ENCODE measurements around the gene PHF1.

DNA sequence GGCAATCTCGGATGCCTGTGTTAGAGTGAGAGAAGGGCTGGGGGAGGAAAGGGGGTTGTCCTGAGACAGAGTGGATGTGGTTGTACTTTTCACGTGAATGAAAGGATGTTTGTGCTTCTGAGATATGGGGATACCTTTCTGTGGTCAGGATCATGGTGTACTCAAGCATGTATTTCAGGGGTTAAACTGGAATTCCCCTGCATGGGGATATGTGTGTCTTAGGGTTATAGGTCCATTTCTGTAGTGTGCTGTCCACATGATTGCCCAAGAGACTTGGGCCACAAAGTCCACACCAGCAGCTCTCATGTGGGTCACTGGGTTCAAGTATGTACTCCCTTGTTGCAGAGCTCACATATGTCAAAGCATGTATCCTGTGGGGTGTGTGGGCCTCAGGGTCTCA lies 19.5 kb downstream of the PHF1 start:
- TF ChIP-seq, protein P1, sequence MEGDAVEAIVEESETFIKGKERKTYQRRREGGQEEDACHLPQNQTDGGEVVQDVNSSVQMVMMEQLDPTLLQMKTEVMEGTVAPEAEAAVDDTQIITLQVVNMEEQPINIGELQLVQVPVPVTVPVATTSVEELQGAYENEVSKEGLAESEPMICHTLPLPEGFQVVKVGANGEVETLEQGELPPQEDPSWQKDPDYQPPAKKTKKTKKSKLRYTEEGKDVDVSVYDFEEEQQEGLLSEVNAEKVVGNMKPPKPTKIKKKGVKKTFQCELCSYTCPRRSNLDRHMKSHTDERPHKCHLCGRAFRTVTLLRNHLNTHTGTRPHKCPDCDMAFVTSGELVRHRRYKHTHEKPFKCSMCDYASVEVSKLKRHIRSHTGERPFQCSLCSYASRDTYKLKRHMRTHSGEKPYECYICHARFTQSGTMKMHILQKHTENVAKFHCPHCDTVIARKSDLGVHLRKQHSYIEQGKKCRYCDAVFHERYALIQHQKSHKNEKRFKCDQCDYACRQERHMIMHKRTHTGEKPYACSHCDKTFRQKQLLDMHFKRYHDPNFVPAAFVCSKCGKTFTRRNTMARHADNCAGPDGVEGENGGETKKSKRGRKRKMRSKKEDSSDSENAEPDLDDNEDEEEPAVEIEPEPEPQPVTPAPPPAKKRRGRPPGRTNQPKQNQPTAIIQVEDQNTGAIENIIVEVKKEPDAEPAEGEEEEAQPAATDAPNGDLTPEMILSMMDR (conservative IDR thresholded peaks at IDR 0.05 in 1 of 2, IDR thresholded peaks at IDR 0.05 in 1 of 2; ENCODE audit: extremely low read depth in 1 of 2, insufficient read depth in 1 of 2, low read depth in 1 of 2, low read length in 2 of 2): no peak
- TF ChIP-seq EZH2 (IDR thresholded peaks at IDR 0.05; ENCODE audit: borderline replicate concordance, low read length): no peak

All from mammary epithelial cell (primary cell).